ENCODE results near the gene UTP14A. TPM values are rescaled to one million over a fixed set of nuclear protein-coding genes. Genes with fewer than 3 reads are reported as not detected.

Gene UTP14A
- total and polyA plus RNA-seq, 2 of the 13 experiments (the other 11 are each of a cell fraction or from before 2014, with no cell fraction given) = 7.4 to 19.0 TPM

DNA sequence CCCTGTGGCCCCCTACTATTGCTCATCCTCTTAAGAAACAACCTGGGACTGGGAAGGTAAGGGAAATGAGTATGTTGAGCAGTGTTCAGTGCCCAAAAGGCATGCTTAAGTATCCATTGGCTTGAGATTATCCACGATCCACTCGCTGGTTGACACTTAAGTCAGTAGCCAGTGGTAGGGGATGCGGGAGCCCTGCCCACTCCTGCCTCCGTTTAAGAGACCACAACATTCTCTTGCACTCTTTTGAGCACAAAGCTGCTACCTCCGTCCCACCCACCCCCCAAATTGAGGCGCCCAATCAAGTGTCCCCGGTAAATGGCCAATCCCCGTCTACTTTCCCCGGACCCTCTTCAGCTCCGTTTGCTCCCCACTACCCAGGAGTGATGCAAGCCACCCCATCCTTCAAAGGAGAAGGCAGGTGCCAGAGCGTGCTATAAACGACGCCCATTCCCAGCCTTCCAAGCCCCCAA, 25.0 kb downstream of the UTP14A start:
- Histone ChIP-seq H3K4me1 (ENCODE audit: insufficient read depth, low read length) (0 out of 2 replicates have a peak, but pooled peaks cover 5% of the 10 kb centered on the region), H3K4me3 (replicated peaks in 1 of 3; ENCODE audit: insufficient read depth in 1 of 3, low read depth in 2 of 3, low read length in 3 of 3) (peak overlapping the region in 1 of 3 experiments; percentile 40; a peak in 1 of 6 replicates), H3K9ac (ENCODE audit: insufficient read depth, low read depth, low read length) (no peak overlapping the region), H3K27ac (ENCODE audit: extremely low read length, insufficient read depth, low read length) (no peak overlapping the region), H3K9me3 (ENCODE audit: low read length) (no peaks in the 10 kb centered on the region), H3K79me2 (ENCODE audit: insufficient read depth, low read length) (no peaks in the 10 kb centered on the region), H2AFZ (ENCODE audit: low read length) (no peak overlapping the region), H3K4me2 (ENCODE audit: low read depth, low read length) (peak overlapping the region; percentile 32; the same call in 1 of the 2 replicates), H3K36me3 (replicated peaks in 1 of 2; ENCODE audit: control insufficient read depth in 1 of 2, insufficient read depth in 2 of 2, low read length in 2 of 2) (peaks cover 0 to 11% of the 10 kb centered on the region in 2 experiments; a peak in 2 of 5 replicates), H3K27me3 (ENCODE audit: control insufficient read depth in 1 of 2, insufficient read depth in 2 of 2, low read length in 2 of 2) (peaks cover 0 to 9% of the 10 kb centered on the region in 2 experiments; a peak in 3 of 5 replicates), H4K20me1 (ENCODE audit: insufficient read depth, low read length) (no peaks in the 10 kb centered on the region)
- WGBS (ENCODE audit: low lambda C conversion rate) = 75% methylated on average over 8 of the region's 13 CpGs
- FAIRE-seq = no peak
- CTCF ChIA-PET (ENCODE audit: low intra/inter-chr PET ratio, low total read pairs) = no interaction called here
- no peak for ATAC-seq
- in situ Hi-C loops (cut with HindIII; ENCODE audit: extremely low pct_ligation_motif_present, low pct_unique_long_range_greater_than_20kb) (no loop called here), intact Hi-C loops (cut with micrococcal nuclease; ENCODE audit: unreplicated experiment) (loop anchor here (5.0 kb wide), 1 partner anchor 51 kb away; the partner anchor contains the start of gene BCORL1)
- POLR2A ChIA-PET = interaction anchor here (0.6 kb wide), 1 partner anchor 8 kb away, joined by 3 read pairs; no protein-coding TSS in a partner anchor
- DNase-seq (ENCODE audit: low spot score) = no peak
- no TSS peak for BruUV-seq (replicated peaks)
- TF ChIP-seq, protein P1, sequence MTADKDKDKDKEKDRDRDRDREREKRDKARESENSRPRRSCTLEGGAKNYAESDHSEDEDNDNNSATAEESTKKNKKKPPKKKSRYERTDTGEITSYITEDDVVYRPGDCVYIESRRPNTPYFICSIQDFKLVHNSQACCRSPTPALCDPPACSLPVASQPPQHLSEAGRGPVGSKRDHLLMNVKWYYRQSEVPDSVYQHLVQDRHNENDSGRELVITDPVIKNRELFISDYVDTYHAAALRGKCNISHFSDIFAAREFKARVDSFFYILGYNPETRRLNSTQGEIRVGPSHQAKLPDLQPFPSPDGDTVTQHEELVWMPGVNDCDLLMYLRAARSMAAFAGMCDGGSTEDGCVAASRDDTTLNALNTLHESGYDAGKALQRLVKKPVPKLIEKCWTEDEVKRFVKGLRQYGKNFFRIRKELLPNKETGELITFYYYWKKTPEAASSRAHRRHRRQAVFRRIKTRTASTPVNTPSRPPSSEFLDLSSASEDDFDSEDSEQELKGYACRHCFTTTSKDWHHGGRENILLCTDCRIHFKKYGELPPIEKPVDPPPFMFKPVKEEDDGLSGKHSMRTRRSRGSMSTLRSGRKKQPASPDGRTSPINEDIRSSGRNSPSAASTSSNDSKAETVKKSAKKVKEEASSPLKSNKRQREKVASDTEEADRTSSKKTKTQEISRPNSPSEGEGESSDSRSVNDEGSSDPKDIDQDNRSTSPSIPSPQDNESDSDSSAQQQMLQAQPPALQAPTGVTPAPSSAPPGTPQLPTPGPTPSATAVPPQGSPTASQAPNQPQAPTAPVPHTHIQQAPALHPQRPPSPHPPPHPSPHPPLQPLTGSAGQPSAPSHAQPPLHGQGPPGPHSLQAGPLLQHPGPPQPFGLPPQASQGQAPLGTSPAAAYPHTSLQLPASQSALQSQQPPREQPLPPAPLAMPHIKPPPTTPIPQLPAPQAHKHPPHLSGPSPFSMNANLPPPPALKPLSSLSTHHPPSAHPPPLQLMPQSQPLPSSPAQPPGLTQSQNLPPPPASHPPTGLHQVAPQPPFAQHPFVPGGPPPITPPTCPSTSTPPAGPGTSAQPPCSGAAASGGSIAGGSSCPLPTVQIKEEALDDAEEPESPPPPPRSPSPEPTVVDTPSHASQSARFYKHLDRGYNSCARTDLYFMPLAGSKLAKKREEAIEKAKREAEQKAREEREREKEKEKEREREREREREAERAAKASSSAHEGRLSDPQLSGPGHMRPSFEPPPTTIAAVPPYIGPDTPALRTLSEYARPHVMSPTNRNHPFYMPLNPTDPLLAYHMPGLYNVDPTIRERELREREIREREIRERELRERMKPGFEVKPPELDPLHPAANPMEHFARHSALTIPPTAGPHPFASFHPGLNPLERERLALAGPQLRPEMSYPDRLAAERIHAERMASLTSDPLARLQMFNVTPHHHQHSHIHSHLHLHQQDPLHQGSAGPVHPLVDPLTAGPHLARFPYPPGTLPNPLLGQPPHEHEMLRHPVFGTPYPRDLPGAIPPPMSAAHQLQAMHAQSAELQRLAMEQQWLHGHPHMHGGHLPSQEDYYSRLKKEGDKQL (CRISPR knock-in tag; IDR thresholded peaks at IDR 0.05; ENCODE audit: low read depth) = no peak
- TF ChIP-seq ZNF629 (CRISPR knock-in tag; conservative IDR thresholded peaks at IDR 0.05) (no peak), ZNF788 (CRISPR knock-in tag; IDR thresholded peaks at IDR 0.05; ENCODE audit: borderline replicate concordance) (no peak), RARG (CRISPR knock-in tag; IDR thresholded peaks at IDR 0.05; ENCODE audit: low read depth) (no peak)
- TF ChIP-seq, protein P2, sequence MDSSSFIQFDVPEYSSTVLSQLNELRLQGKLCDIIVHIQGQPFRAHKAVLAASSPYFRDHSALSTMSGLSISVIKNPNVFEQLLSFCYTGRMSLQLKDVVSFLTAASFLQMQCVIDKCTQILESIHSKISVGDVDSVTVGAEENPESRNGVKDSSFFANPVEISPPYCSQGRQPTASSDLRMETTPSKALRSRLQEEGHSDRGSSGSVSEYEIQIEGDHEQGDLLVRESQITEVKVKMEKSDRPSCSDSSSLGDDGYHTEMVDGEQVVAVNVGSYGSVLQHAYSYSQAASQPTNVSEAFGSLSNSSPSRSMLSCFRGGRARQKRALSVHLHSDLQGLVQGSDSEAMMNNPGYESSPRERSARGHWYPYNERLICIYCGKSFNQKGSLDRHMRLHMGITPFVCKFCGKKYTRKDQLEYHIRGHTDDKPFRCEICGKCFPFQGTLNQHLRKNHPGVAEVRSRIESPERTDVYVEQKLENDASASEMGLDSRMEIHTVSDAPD (CRISPR knock-in tag; IDR thresholded peaks at IDR 0.05) = no peak
- TF ChIP-seq, protein P3, sequence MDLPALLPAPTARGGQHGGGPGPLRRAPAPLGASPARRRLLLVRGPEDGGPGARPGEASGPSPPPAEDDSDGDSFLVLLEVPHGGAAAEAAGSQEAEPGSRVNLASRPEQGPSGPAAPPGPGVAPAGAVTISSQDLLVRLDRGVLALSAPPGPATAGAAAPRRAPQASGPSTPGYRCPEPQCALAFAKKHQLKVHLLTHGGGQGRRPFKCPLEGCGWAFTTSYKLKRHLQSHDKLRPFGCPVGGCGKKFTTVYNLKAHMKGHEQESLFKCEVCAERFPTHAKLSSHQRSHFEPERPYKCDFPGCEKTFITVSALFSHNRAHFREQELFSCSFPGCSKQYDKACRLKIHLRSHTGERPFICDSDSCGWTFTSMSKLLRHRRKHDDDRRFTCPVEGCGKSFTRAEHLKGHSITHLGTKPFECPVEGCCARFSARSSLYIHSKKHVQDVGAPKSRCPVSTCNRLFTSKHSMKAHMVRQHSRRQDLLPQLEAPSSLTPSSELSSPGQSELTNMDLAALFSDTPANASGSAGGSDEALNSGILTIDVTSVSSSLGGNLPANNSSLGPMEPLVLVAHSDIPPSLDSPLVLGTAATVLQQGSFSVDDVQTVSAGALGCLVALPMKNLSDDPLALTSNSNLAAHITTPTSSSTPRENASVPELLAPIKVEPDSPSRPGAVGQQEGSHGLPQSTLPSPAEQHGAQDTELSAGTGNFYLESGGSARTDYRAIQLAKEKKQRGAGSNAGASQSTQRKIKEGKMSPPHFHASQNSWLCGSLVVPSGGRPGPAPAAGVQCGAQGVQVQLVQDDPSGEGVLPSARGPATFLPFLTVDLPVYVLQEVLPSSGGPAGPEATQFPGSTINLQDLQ (CRISPR knock-in tag; IDR thresholded peaks at IDR 0.05) = no peak

Data from HepG2 (cell line).